Breast epithelium (tissue), 4 donors: ENCODE data around the gene CYB561. TPM values are rescaled to one million over a fixed set of nuclear protein-coding genes. Genes with fewer than 3 reads are reported as not detected.

ENCODE experiments used
- DNase-seq, 2 donors: peaks; one replicate each; pipeline ENCODE4 v3.0.0-alpha.2; 2019; ENCODE audit warnings: low spot score in 2 of 2
- H3K27ac ChIP-seq, 2 donors: fragments of 200-600 bp; sonication (generic) in 1 of 2; one replicate each; pipeline ENCODE4 v1.5.1; 2016 to 2019; ENCODE audit warnings: mild to moderate bottlenecking in 1 of 2
- H3K27me3 ChIP-seq, 2 donors: fragments of 200-600 bp; sonication (generic) in 1 of 2; one replicate each; pipeline versions ENCODE4 v1.5.1 to v1.6.0; 2017 to 2019; ENCODE audit warnings: control low read depth in 1 of 2, mild to moderate bottlenecking in 1 of 2
- H3K36me3 ChIP-seq: fragments of 200-600 bp; one replicate; pipeline ENCODE4 v1.5.1; 2019
- H3K4me1 ChIP-seq, 2 donors: fragments of 200-600 bp; sonication (generic); one replicate each; pipeline ENCODE4 v1.5.1; 2016 to 2019; ENCODE audit warnings: control low read depth in 1 of 2
- H3K4me3 ChIP-seq, 3 donors: fragments of 200-600 bp; sonication (generic); 1 replicate in 2 of 3; 2 replicates in 1 of 3; pipeline ENCODE4 v1.5.1; 2016 to 2019; ENCODE audit warnings: mild to moderate bottlenecking in 3 of 3, moderate library complexity in 2 of 3
- H3K9me3 ChIP-seq, 2 donors: fragments of 200-600 bp; sonication (generic) in 1 of 2; one replicate each; pipeline ENCODE4 v1.5.1; 2016 to 2019; ENCODE audit warnings: control low read depth in 1 of 2
- CTCF ChIP-seq, 3 donors: fragments of 450-650 bp; IDR thresholded peaks; one replicate each; pipeline ENCODE4 v1.5.1; 2016 to 2017; ENCODE audit warnings: antibody characterized with exemption in 3 of 3, mild to moderate bottlenecking in 3 of 3, moderate library complexity in 3 of 3
- POLR2A ChIP-seq: fragments of 450-650 bp; IDR thresholded peaks from one replicate; pipeline ENCODE4 v1.6.1; 2016; ENCODE audit warnings: antibody characterized with exemption, mild to moderate bottlenecking, moderate library complexity
- POLR2AphosphoS5 ChIP-seq, 3 donors: sonication (generic); formaldehyde crosslinking; IDR thresholded peaks; one replicate each; pipeline ENCODE4 v1.6.1; 2017; ENCODE audit warnings: antibody characterized with exemption in 3 of 3
- intact Hi-C: fragments of 100-400 bp; cut with DNase I; formaldehyde crosslinking; loops from one replicate; pipeline ENCODE4 v1.15.1; 2023; ENCODE audit warnings: low total_unique reads
- total RNA-seq, 3 donors: library from RNA; depleted of rRNA; stranded (reverse); fragments of >200 nt; gene quantifications; one replicate each; pipeline ENCODE4 v1.1.0, GENCODE V29; 2016

The CYB561 gene
- total RNA-seq, 3 donors from 2014 or later, result 14.6 to 52.4 (median 43.3) TPM

GRCh38 chr17:63390090-63390489, 56.0 kb downstream of the CYB561 start:
- intact Hi-C loops, result no loop called here
- no peak for TF ChIP-seq CTCF (IDR thresholded peaks at IDR 0.05)
- no peak for TF ChIP-seq POLR2AphosphoS5 (IDR thresholded peaks at IDR 0.05)
- TF ChIP-seq POLR2A, result no peak
- Histone ChIP-seq H3K4me1 (peaks cover 0 to 4% of the 10 kb centered on the region in 2 donors), H3K36me3 (no peaks in the 10 kb centered on the region), H3K27ac (no peak overlapping the region), H3K4me3 (no peak overlapping the region), H3K9me3 (no peaks in the 10 kb centered on the region), H3K27me3 (no peaks in the 10 kb centered on the region)
- no peak for DNase-seq

DNA sequence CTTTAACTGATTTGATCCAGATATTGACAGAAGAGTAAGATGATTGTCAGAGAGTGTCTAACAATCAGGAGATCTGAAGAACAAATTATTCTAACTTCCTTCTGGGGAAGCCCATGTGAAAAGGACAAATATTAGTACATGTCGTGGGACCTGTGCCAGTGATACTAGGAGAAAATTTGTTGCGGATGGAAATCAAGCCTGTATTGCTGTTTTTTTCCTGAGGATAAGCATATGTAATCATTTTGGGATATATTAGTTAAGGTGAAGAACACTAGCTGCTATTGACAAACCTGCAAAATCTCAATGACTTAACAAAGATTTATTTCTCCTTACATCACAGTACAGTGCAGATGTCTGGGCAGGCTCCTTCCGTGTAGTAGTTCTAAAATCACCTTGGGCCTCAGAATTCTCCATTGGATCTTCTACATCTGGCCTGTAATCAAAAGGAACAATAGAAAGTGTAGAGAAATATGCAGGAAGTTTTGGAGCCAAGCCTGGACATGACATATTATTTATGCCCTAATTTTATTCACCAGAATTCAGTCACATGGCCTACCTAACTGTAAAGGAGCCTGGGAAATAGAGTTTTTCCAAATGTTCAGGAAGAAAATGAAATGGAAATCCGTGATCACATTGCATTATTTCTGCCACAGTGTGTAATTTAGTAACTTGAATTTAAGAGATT, 58.3 kb downstream of the CYB561 start:
- TF ChIP-seq CTCF (IDR thresholded peaks at IDR 0.05), result no peak
- no peak for TF ChIP-seq POLR2AphosphoS5 (IDR thresholded peaks at IDR 0.05)
- no peaks in the 10 kb centered on the region for H3K4me1 ChIP-seq
- H3K36me3 ChIP-seq, result no peaks in the 10 kb centered on the region
- H3K9me3 ChIP-seq, result no peaks in the 10 kb centered on the region
- no peaks in the 10 kb centered on the region for H3K27me3 ChIP-seq
- DNase-seq, result no peak
- intact Hi-C loops, result no loop called here
- no peak overlapping the region for H3K4me3 ChIP-seq
- H3K27ac ChIP-seq, result no peak overlapping the region

DNA sequence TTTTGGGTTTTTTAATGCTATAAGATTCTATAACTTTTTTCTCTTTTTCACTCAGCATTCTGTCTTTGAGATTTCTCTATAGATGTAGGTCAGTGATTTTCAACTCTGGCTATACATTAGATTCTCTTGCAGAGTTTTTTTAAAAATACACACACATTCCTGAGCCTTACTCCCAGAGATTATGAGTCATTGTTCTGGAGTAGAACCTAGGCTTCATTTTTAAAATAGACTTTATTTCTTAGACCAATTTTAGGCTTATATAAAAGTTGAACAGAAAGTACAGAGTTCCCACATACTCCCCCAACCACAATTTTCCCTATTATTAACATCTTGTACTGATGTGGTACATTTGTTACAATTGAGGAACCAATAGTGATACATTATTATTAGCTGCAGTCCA, 63.3 kb downstream of the CYB561 start:
- intact Hi-C loops, result loop anchor here (5.0 kb wide), 1 partner anchor 319 kb away; the partner anchor contains the start of gene LIMD2
- Histone ChIP-seq H3K9me3 (no peaks in the 10 kb centered on the region), H3K36me3 (no peaks in the 10 kb centered on the region), H3K27me3 (no peaks in the 10 kb centered on the region), H3K27ac (no peak overlapping the region), H3K4me1 (no peaks in the 10 kb centered on the region), H3K4me3 (no peak overlapping the region)
- no peak for DNase-seq
- TF ChIP-seq POLR2A (no peak), CTCF (IDR thresholded peaks at IDR 0.05) (no peak), POLR2AphosphoS5 (IDR thresholded peaks at IDR 0.05) (no peak)

Other genes starting within 250 kb of the CYB561 start
- gene ACE, start 30.8 kb upstream of the CYB561 start, total RNA-seq, result 10 to 100 TPM in 1 of 3 donors, 1 to 10 TPM in 2; 2.6 to 13.9 (median 9.1) TPM
- not detected for gene KCNH6, start 77.1 kb upstream of the CYB561 start, total RNA-seq
- gene DCAF7, start 104.2 kb upstream of the CYB561 start, total RNA-seq, result 10 to 100 TPM; 23.0 to 29.6 (median 27.2) TPM
- gene TACO1, start 154.6 kb upstream of the CYB561 start, total RNA-seq, result 10 to 100 TPM; 11.0 to 12.4 (median 11.1) TPM
- 10 to 100 TPM; 44.9 to 60.0 (median 47.9) TPM for gene MAP3K3, start 176.1 kb upstream of the CYB561 start, total RNA-seq